SK-N-SH treated with all-trans-retinoic acid at 6 μM for 48 hours (cell line): ENCODE measurements around the gene NDOR1.

Experiments
- ATAC-seq: fragments of 200-7000 bp; cut with Tn5 transposase; 3 replicates; pipeline ENCODE4 v1.9.1; 2020; ENCODE audit warnings: mild to moderate bottlenecking, moderate library complexity
- ARNTL ChIP-seq: fragments of 450-650 bp; formaldehyde crosslinking; IDR thresholded peaks from 2 replicates; pipeline ENCODE4 v1.5.0; 2020; ENCODE audit warnings: low read depth, mild to moderate bottlenecking, moderate library complexity, borderline replicate concordance
- CREB5 ChIP-seq: fragments of 250-450 bp; sonication (Bioruptor Pico); IDR thresholded peaks from 2 replicates; pipeline ENCODE4 v1.5.1; 2020; ENCODE audit warnings: low read depth, mild to moderate bottlenecking, moderate library complexity
- CSRNP3 ChIP-seq: fragments of 250-450 bp; sonication (Bioruptor Pico); IDR thresholded peaks from 2 replicates; pipeline ENCODE4 v1.5.1; 2021; ENCODE audit warnings: mild to moderate bottlenecking, moderate library complexity
- ESRRG ChIP-seq: fragments of 250-450 bp; sonication (Bioruptor Pico); IDR thresholded peaks from 2 replicates; pipeline ENCODE4 v1.6.1; 2021; ENCODE audit warnings: mild to moderate bottlenecking
- ISL1 ChIP-seq: fragments of 250-450 bp; sonication (Bioruptor Pico); IDR thresholded peaks from 2 replicates; pipeline ENCODE4 v2.1.2; 2022; ENCODE audit warnings: mild to moderate bottlenecking, moderate library complexity
- OSR1 ChIP-seq: fragments of 250-450 bp; sonication (Bioruptor Pico); IDR thresholded peaks from 2 replicates; pipeline ENCODE4 v1.8.0; 2022; ENCODE audit warnings: moderate library complexity, mild to moderate bottlenecking, inconsistent platforms
- PATZ1 ChIP-seq: fragments of 250-450 bp; sonication (Bioruptor Pico); IDR thresholded peaks from 2 replicates; pipeline ENCODE4 v1.8.0; 2020; ENCODE audit warnings: mild to moderate bottlenecking, moderate library complexity, borderline replicate concordance
- PPARA ChIP-seq: fragments of 250-450 bp; sonication (Bioruptor Pico); IDR thresholded peaks from 2 replicates; pipeline ENCODE4 v1.5.0; 2020; ENCODE audit warnings: mild to moderate bottlenecking, borderline replicate concordance
- RARB ChIP-seq: fragments of 250-450 bp; sonication (Bioruptor Pico); IDR thresholded peaks from 2 replicates; pipeline ENCODE4 v1.8.0; 2021; ENCODE audit warnings: mild to moderate bottlenecking, moderate library complexity
- SNAI2 ChIP-seq: fragments of 250-450 bp; sonication (Bioruptor Pico); IDR thresholded peaks from 2 replicates; pipeline ENCODE4 v1.5.0; 2020; ENCODE audit warnings: mild to moderate bottlenecking, moderate library complexity
- TOX ChIP-seq: fragments of 250-450 bp; sonication (Bioruptor Pico); IDR thresholded peaks from 2 replicates; pipeline ENCODE4 v1.8.0; 2021; ENCODE audit warnings: mild to moderate bottlenecking, moderate library complexity, borderline replicate concordance
- TSHZ2 ChIP-seq: fragments of 250-450 bp; sonication (Bioruptor Pico); IDR thresholded peaks from 2 replicates; pipeline ENCODE4 v1.5.0; 2020; ENCODE audit warnings: mild to moderate bottlenecking, moderate library complexity
- ZC3H10 ChIP-seq: fragments of 250-450 bp; sonication (Bioruptor Pico); IDR thresholded peaks from 2 replicates; pipeline ENCODE4 v1.5.1; 2021; ENCODE audit warnings: mild to moderate bottlenecking, moderate library complexity
- ZFP30 ChIP-seq: fragments of 450-650 bp; formaldehyde crosslinking; IDR thresholded peaks from 2 replicates; pipeline ENCODE4 v1.5.0; 2022; ENCODE audit warnings: mild to moderate bottlenecking, moderate library complexity
- ZNF565 ChIP-seq: fragments of 450-650 bp; formaldehyde crosslinking; conservative IDR thresholded peaks from 2 replicates; pipeline ENCODE4 v1.5.0; 2020; ENCODE audit warnings: low read depth, mild to moderate bottlenecking, moderate library complexity
- ZNF8 ChIP-seq: fragments of 450-650 bp; formaldehyde crosslinking; IDR thresholded peaks from 2 replicates; pipeline ENCODE4 v1.5.0; 2020; ENCODE audit warnings: mild to moderate bottlenecking, moderate library complexity
- TF ChIP-seq, protein P1 (sequence below): fragments of 250-450 bp; sonication (Bioruptor Pico); IDR thresholded peaks from 2 replicates; pipeline ENCODE4 v1.8.0; 2021; ENCODE audit warnings: low read depth, mild to moderate bottlenecking, moderate library complexity, borderline replicate concordance

Gene NDOR1

GRCh38 chr9:137160716-137161557 lies 44.6 kb upstream of the NDOR1 start (continued):
- no peak for TF ChIP-seq TSHZ2
- TF ChIP-seq ZC3H10 (CRISPR knock-in tag), result no peak
- no peak for TF ChIP-seq ISL1
- TF ChIP-seq ARNTL (CRISPR knock-in tag), result no peak

DNA sequence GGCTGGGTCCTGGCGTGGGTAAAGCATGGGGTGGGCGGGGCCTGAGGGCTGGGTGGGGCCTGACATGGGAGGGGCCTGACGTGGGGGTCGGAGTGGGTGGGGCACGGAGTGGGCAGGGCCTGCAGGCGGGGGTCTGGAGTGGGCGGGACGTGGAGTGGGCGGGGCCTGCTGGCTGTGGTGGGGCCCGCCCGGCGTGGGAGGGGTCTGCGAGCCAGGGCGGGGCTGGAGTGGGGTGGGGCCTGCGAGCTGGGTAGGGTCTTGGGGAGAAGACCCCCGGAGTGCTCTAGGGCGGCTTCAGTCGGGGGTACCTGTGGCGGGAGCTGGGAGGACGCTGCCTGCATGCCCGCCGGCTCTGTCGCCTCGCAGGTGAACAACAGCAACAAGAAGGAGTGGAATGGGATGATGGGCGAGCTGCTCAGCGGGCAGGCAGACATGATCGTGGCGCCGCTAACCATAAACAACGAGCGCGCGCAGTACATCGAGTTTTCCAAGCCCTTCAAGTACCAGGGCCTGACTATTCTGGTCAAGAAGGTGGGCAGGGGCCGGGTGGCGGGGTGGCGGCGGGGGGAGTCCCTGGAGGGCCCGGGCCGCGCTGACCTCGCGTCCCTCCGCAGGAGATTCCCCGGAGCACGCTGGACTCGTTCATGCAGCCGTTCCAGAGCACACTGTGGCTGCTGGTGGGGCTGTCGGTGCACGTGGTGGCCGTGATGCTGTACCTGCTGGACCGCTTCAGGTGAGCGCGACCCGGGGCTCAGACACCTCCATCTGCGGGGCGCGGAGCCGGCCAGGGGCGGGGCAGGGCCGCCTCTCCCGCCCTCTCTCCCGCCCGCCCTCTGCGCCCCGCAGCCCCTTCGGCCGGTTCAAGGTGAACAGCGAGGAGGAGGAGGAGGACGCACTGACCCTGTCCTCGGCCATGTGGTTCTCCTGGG lies 43.7 kb upstream of the NDOR1 start:
- ATAC-seq, result no peak

More for the DNA sequence above, 43.7 kb upstream of the NDOR1 start:
- TF ChIP-seq TOX (no peak), ZNF8 (CRISPR knock-in tag) (no peak), ARNTL (CRISPR knock-in tag) (no peak), ZNF565 (CRISPR knock-in tag) (no peak), PATZ1 (no peak), SNAI2 (CRISPR knock-in tag) (no peak), ESRRG (CRISPR knock-in tag) (no peak), ISL1 (no peak), CREB5 (no peak), ZFP30 (CRISPR knock-in tag) (no peak), OSR1 (CRISPR knock-in tag) (no peak), ZC3H10 (CRISPR knock-in tag) (no peak), CSRNP3 (CRISPR knock-in tag) (no peak), PPARA (no peak), RARB (CRISPR knock-in tag) (no peak)
- TF ChIP-seq, protein P1, sequence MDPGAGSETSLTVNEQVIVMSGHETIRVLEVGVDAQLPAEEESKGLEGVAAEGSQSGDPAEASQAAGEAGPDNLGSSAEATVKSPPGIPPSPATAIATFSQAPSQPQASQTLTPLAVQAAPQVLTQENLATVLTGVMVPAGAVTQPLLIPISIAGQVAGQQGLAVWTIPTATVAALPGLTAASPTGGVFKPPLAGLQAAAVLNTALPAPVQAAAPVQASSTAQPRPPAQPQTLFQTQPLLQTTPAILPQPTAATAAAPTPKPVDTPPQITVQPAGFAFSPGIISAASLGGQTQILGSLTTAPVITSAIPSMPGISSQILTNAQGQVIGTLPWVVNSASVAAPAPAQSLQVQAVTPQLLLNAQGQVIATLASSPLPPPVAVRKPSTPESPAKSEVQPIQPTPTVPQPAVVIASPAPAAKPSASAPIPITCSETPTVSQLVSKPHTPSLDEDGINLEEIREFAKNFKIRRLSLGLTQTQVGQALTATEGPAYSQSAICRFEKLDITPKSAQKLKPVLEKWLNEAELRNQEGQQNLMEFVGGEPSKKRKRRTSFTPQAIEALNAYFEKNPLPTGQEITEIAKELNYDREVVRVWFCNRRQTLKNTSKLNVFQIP (CRISPR knock-in tag), result no peak
